DND-41 (cell line): Measurements from ENCODE around the gene DRD3.

ENCODE experiments used
- EZH2 ChIP-seq: IDR thresholded peaks from 3 replicates; pipeline ENCODE4 v1.6.1; 2012; ENCODE audit warnings: borderline replicate concordance, low read depth, mild to moderate bottlenecking, moderate library complexity, low read length, inconsistent platforms; ENCODE audit not compliant: severe bottlenecking
- TF ChIP-seq, protein P1 (sequence below): IDR thresholded peaks from 2 replicates; pipeline ENCODE4 v1.5.1; 2012; ENCODE audit warnings: borderline replicate concordance, low read length, moderate library complexity, mild to moderate bottlenecking; ENCODE audit not compliant: poor library complexity, severe bottlenecking; ENCODE audit errors: extremely low read depth

DNA sequence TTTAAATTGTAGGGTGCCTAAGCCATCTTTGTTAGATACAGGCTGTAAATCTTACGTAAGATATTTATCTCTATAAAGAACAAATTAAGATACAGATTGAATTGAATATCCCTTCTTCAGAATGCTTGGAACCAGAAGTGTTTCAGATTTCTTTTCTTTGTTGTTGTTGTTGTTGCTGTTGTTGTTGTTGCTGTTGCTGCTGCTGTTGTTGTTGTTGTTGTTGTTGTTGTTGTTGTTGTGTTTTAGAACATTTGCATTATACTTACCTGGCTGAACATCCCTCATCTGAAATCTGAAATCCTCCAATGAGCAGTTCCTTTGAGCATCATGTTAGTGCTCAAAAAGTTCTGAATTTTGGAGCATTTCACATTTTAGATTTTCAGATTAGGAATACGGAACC, 95.7 kb downstream of the DRD3 start:
- TF ChIP-seq, protein P1, sequence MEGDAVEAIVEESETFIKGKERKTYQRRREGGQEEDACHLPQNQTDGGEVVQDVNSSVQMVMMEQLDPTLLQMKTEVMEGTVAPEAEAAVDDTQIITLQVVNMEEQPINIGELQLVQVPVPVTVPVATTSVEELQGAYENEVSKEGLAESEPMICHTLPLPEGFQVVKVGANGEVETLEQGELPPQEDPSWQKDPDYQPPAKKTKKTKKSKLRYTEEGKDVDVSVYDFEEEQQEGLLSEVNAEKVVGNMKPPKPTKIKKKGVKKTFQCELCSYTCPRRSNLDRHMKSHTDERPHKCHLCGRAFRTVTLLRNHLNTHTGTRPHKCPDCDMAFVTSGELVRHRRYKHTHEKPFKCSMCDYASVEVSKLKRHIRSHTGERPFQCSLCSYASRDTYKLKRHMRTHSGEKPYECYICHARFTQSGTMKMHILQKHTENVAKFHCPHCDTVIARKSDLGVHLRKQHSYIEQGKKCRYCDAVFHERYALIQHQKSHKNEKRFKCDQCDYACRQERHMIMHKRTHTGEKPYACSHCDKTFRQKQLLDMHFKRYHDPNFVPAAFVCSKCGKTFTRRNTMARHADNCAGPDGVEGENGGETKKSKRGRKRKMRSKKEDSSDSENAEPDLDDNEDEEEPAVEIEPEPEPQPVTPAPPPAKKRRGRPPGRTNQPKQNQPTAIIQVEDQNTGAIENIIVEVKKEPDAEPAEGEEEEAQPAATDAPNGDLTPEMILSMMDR: no peak
- no peak for TF ChIP-seq EZH2
